ENCODE data around the gene KRTAP10-12. TPM values are rescaled to one million over a fixed set of nuclear protein-coding genes. Genes with fewer than 3 reads are reported as not detected.

KRTAP10-12 gene
- total RNA-seq, 1 experiment from 2014 or later: not detected

DNA sequence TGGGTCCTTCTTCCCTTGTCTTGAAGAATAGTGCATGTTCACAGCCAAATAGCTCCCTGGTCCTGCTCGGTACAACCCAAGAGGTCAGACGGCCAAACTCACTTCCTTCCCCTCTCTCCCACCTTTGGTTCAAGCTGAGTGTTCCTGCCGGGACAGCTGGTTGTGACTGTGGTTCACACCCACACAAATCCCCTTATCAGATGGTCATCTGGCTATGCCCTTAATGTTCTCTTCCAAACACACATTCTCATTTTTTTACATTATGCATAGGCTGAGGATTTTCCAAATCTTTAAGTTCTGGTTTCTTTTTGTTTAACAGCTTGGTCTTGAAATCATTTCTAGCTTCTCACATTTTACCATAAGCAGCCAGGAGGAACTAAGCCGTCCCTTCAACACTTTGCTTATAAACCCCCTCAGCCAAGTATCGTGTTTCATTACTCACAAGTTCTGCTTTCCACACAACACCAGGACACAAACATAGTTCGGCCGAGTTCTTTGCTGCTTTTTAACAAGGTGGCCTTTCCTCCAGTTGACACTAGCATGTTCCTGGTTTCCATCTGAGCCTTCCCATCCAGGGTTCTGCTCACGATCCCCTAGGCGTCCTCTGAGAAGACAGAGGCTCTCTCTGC lies 34.1 kb downstream of the KRTAP10-12 start:
- Histone ChIP-seq H3K9me3 (no peaks in the 10 kb centered on the region), H3K27me3 (no peaks in the 10 kb centered on the region; the same call in 1 of the 2 replicates), H3K36me3 (no peaks in the 10 kb centered on the region), H3K4me3 (no peak overlapping the region)
- no peak for DNase-seq

- Histone ChIP-seq H3K9me3 (no peaks in the 10 kb centered on the region), H3K27me3 (no peaks in the 10 kb centered on the region), H3K36me3 (no peaks in the 10 kb centered on the region), H3K4me3 (no peak overlapping the region)
- no peak for DNase-seq
Measured at GRCh38 chr21:44732263-44732662, 35.3 kb downstream of the KRTAP10-12 start.

GRCh38 chr21:44732956-44733355 lies 36.0 kb downstream of the KRTAP10-12 start:
- no peak overlapping the region for H3K4me3 ChIP-seq
- H3K36me3 ChIP-seq: no peaks in the 10 kb centered on the region
- no peak for DNase-seq
- no peaks in the 10 kb centered on the region for H3K27me3 ChIP-seq
- H3K9me3 ChIP-seq: no peaks in the 10 kb centered on the region

DNA sequence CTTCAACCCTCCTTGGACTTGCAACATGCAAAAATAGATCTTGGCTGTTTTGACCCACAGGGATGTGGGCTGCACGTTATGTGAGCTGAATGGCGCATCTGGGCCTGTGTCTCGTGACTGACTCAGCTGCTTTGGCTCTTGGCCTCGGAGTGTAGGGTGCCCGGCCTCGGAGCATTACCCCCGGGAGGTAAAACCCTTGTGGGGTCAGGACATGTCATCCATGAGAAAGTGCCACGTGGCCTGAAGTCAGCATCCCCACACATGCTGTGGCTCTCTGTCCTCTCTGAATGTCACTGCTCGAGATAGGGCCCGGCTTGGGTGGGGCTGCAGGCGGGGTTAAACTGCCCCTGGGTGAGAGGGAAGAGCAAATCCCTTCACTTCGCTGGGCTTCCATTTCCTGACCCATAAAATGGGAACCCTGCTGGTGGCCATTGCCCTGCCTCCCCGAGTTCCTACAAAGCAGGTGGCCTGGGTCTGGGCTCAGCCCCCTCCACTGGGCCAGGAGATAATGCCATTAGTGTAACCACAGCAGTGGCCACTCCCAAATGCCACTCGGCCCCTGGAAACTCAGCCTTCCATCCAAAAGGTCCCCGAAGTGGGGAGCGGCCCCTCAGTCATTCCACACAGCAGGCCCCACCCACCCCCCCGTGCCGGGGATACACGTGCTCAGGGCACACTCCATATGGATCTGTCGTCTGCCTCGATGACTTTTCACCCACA lies 37.2 kb downstream of the KRTAP10-12 start:
- Histone ChIP-seq H3K9me3 (no peaks in the 10 kb centered on the region), H3K27me3 (no peaks in the 10 kb centered on the region), H3K4me3 (no peak overlapping the region), H3K36me3 (no peaks in the 10 kb centered on the region)
- peak; percentile 76 for DNase-seq

DNA sequence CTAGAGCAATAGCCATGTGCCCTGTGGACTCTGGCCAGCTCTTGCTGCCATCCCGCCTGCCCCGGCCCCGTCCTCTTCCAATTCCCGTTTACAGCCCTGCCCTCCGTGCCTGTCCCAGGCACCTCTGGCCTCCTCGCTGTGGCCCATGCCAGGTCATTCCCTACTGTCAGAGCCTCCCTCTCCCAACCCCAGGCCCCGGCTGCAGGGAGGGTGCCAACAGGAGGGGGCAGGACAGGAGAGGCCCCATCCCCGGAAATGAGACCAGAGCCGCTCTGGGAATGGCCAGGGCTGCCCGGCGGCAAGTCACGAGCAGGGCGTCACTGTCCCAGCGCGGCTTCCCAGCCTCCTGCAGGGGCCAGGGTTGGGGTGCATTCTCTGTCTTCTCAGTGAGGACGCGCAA lies 37.9 kb downstream of the KRTAP10-12 start:
- no peak overlapping the region for H3K4me3 ChIP-seq
- no peaks in the 10 kb centered on the region for H3K36me3 ChIP-seq
- DNase-seq: no peak
- no peaks in the 10 kb centered on the region for H3K9me3 ChIP-seq
- H3K27me3 ChIP-seq: no peaks in the 10 kb centered on the region

GRCh38 chr21:44735821-44736220 lies 38.8 kb downstream of the KRTAP10-12 start:
- Histone ChIP-seq H3K4me3 (no peak overlapping the region), H3K27me3 (no peaks in the 10 kb centered on the region), H3K36me3 (no peaks in the 10 kb centered on the region), H3K9me3 (no peaks in the 10 kb centered on the region)
- no peak for DNase-seq

GRCh38 chr21:44736291-44737004 lies 39.5 kb downstream of the KRTAP10-12 start:
- no peaks in the 10 kb centered on the region for H3K9me3 ChIP-seq
- H3K4me3 ChIP-seq: no peak overlapping the region
- peak; percentile 82 for DNase-seq
- no peaks in the 10 kb centered on the region for H3K36me3 ChIP-seq
- no peaks in the 10 kb centered on the region for H3K27me3 ChIP-seq

DNA sequence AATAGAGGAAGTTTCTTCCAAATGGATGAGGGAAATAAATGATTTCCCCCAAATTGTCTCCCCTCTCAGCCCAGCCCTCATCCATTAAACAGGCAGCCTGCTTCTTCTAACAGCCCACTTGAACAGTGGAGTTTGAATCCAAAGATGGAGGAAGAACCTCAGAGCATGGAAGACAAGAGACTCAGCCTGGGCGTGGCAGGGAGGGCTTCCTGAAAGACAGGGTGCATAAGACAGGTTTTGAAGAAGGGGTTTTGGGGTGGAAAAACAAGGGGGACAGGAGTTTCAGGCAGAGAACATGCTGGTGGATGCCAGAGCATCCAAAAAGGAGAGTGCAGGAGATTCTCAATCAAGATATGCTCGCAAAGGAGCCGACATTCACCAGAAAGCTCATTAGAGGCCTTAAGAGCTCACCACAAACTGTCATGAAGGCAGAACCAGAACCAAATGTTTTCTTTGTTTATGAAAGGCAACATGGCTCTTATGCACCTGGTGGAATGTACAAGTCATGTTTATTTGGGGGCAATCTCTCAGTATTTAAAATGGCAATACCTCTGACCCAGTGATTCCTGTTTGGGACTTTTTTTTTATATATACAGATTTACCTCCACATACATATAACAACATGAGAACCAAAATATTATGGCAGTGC lies 40.9 kb downstream of the KRTAP10-12 start:
- H3K9me3 ChIP-seq: no peaks in the 10 kb centered on the region
- DNase-seq: no peak

DNA sequence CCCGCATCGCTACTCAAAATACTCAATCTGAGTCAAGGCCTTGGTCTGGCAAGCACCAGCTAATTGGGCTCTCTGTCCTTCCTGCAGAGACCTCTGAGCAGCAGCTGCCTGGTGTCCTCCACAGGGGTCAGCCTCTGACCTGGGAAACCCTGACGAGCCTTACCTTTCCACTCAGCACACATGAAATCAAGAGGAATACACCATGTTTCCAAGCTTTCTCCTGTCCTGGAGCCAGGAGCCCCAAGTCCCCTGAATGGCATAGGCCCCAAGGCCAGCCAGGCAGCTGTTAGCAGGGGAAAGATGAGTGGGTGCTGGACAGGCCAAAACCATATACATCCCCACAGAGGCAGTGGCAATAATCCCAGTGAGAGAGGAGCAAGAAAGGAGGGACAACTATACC lies 41.6 kb downstream of the KRTAP10-12 start:
- no peaks in the 10 kb centered on the region for H3K36me3 ChIP-seq
- no peaks in the 10 kb centered on the region for H3K27me3 ChIP-seq
- no peak overlapping the region for H3K4me3 ChIP-seq
- DNase-seq: no peak
- no peaks in the 10 kb centered on the region for H3K9me3 ChIP-seq

More for the DNA sequence above, 40.9 kb downstream of the KRTAP10-12 start:
- no peak overlapping the region for H3K4me3 ChIP-seq
- no peaks in the 10 kb centered on the region for H3K27me3 ChIP-seq
- no peaks in the 10 kb centered on the region for H3K36me3 ChIP-seq

DNA sequence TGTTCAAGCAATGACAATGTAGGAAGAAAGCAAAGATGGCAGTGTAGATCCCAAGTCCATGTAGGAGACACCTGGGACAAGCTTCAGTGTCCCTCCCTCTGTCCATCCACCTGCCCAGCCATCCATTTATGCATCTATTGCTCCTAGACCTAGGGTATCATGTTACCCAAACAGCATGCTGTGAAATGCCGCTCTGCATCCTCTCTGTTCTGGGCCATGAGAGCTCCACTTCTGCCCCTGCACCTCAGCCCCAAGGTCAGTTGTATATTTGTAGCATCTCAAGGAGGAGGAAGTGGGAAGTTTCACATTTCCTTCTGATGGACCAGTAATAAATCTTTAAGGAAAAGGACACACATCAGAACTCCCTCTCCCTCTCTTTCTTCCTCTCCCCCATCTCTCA lies 42.3 kb downstream of the KRTAP10-12 start:
- no peak for DNase-seq
- Histone ChIP-seq H3K27me3 (no peaks in the 10 kb centered on the region), H3K36me3 (no peaks in the 10 kb centered on the region), H3K4me3 (no peak overlapping the region), H3K9me3 (no peaks in the 10 kb centered on the region)

DNA sequence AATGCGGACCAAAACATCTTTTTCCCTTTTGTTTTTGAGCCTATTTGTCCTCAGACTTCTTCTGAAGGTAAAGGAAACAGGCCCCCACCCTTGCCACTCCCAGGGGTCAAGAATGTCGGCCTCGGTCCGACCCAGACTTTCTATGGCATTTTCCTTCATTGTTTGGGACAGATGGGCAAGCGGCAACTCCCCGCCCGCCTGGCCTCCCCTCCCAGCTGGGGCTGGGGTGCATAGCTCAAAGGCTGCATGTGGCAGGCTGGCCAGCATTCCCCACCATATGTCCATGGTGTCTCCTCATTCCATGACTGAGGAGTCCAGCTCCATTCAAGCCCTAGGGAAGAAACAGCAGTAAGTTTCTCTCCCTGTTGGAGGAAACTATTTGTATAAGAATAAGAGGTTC lies 43.8 kb downstream of the KRTAP10-12 start:
- Histone ChIP-seq H3K27me3 (no peaks in the 10 kb centered on the region), H3K36me3 (no peaks in the 10 kb centered on the region), H3K4me3 (no peak overlapping the region), H3K9me3 (no peaks in the 10 kb centered on the region)
- no peak for DNase-seq

- Histone ChIP-seq H3K4me3 (no peak overlapping the region), H3K36me3 (no peaks in the 10 kb centered on the region), H3K27me3 (no peaks in the 10 kb centered on the region), H3K9me3 (no peaks in the 10 kb centered on the region)
- no peak for DNase-seq
Measured at GRCh38 chr21:44741921-44742320, 44.9 kb downstream of the KRTAP10-12 start.

- DNase-seq: no peak
- Histone ChIP-seq H3K27me3 (no peaks in the 10 kb centered on the region), H3K4me3 (no peak overlapping the region), H3K9me3 (no peaks in the 10 kb centered on the region), H3K36me3 (no peaks in the 10 kb centered on the region)
Measured at GRCh38 chr21:44742418-44743153, 45.6 kb downstream of the KRTAP10-12 start.

All from MG63 (cell line).